Globus pallidus (tissue), 1 donor: ENCODE results near the gene CYP4F22.
A peak's percentile ranks its signal among the peaks of the same experiment; 100 is the strongest.
"Not testable (repeated sequence)": the region's sequence is repeated elsewhere in the genome, so short reads cannot be mapped to it uniquely, and the experiment has no call there.

ENCODE experiments used
- DNase-seq: peaks from one replicate; pipeline ENCODE4 v3.0.0-alpha.2; 2015; ENCODE audit warnings: low spot score

The CYP4F22 gene

DNA sequence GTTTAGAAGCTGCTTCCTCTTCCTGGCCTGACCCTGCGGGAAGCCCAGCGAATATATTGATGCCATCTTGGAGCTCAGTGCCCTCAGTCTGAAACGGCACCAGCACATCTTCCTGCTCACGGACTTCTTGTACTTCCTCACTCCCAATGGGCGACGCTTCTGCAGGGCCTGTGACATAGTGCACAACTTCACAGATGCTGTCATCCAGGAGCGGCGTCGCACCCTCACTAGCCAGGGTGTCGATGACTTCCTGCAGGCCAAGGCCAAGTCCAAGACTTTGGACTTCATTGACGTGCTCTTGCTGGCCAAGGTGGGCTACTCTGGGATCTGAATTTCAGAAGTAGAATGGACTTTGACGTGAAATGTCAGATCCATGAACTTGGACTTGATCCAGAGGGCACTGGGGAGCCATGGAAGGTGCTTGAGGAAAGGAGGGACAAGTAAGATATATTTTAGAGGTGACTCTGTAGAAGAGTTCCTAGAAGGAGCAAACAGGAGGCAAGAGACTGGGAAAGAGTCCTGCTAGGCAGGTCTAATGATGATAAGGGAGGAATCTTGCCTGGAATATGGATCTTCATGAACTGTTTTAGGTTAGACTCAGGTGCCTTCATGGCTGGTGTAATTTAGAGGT is 68.3 kb downstream of the CYP4F22 start:
- no peak for DNase-seq

DNA sequence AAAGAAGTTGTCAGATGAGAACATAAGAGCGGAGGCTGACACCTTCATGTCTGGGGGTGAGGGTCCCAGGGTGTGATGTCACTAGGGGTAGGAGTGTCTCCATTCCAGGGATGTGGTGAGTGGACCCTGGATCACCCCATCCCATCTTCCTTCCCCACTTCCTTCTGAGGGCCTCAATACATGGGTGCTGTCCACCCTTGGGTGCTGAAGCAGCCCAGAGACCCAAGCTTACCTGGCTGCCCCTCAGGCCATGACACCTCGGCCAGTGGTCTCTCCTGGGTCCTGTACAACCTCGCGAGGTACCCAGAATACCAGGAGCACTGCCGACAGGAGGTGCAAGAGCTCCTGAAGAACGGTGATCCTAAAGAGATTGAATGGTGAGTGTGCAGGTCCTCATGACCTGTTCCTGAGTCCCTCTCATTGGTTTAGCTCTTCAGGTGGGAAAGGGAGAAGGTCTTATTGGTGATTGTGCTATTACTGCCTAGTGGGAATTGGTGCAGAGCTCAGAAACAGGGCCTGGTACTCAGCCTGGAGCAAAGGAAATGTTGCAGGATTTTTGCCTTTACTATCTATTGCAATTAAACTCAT is 69.0 kb downstream of the CYP4F22 start:
- DNase-seq = no peak

DNA sequence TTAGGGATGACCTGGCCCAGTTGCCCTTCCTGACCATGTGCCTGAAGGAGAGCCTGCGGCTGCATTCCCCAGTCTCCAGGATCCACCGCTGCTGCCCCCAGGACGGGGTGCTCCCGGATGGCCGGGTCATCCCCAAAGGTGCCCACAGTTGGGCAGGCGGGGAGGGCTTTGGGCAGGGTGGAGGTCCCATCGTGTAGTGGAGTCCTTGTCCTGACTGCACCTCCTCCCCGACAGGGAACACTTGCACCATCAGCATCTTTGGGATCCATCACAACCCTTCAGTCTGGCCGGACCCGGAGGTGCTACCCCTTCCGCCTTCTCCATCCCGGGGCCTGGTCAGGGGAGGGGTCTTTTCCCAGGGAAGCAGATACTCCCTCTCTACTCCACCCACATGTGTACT is 75.0 kb downstream of the CYP4F22 start:
- no peak for DNase-seq

DNA sequence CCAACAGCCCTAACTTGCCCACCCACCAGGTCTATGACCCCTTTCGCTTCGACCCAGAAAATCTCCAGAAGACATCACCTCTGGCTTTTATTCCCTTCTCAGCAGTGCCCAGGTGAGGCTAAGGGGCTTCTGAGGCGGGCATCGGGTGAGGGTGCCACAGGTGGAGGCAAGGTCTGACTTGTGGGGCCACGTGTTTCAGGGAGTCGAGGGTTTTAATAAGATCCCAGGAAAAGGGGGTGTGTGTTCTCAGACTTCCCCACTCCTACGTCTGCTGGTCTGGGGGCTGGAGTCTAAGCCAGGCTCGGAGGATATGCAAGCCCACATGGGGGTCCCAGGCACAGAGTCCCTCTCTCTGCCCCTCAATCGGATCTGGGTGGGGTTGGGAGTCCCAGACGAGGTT is 75.8 kb downstream of the CYP4F22 start:
- DNase-seq = no peak

DNA sequence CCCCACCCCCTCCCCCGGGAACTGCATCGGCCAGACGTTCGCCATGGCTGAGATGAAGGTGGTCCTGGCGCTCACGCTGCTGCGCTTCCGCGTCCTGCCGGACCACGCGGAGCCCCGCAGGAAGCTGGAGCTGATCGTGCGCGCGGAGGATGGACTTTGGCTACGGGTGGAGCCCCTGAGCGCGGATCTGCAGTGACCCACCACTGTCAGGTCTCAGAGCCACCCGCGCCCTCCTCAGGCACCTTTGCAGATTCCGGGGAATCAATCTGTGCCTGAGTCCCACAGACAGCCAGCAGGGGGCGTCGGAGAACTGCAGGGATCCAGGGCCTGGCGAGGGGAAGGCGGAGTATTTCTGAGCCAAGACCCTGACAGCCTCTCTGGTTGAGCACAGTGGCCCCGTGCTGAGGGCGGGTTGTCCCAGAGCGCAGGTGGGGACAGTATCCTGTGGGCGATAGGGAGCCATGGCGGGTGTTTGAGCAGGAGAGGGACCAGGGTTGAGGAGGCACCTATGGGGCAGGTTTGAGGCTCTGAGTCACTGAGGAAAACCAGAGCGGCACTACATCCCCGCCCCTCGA is 76.3 kb downstream of the CYP4F22 start:
- DNase-seq = peak; percentile 30

DNA sequence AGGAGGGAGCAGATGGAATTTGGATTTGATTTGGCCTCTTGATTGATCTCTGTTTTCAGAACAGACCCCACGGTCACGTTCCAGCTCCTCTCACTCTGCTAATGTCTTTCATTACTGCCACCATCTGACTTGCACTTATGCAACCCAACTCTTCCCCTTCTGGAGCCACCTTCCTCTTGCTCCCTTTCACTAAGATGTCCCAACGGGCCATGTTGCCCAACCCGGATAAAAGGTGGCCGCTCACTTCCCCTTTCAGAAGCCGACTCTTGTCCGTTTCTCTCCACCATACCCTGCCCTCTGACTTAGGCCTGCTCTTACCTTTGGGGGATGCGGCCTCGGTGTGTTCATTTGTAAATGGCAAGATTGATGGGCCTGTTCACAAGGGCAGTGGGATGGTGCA is 79.3 kb downstream of the CYP4F22 start:
- peak; percentile 10 for DNase-seq

DNA sequence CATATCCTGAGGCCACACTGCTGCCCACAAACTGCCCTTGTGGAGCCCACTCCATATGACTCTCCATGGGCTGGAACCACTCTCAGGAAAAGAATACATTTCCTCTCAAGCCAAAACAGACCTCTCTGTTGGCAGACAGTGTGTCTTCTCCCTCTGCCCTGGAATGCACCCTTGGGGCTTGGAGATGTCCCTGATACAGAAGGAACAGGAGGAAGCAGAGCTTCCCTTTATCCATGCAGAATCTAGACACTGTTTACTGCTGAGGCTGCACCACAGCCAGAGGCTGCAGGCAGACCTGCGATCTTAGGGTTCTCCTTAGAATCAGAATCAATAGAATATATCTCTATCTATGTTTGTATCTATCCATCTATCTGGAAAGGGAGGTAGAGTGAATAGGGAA is 79.9 kb downstream of the CYP4F22 start:
- DNase-seq = no peak

DNA sequence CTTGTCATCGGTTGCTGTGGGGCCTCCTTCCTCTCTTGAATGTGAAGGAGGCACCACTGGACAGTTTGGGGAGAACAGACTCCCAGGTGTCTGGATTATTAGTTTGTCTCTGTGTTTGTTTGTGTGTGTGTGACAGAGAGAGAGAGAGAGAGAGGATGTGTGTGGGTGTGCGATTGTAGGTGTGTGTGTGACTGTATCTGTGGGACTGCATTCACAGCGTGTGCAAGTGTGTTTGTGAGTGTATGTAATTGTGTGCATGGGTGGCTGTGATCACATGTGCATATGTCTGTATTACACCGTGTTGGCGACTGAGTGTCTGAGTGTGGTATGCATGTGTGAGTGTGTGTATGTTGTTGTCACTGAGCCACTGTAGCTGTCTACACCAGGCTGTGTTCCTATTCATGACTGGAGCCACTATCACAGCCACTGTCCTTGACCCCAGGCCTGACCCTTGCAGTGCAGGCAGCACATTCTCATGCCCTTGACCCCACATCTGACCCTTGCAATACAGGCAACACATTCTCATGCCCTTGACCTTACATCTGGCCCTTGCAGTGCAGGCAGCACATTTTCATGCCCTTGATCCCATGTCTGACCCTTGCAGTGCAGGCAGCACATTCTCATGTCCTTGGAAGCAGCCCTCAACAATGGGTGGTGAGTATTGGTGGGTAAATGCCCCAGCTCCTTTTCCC is 81.6 kb downstream of the CYP4F22 start:
- DNase-seq = no peak

DNA sequence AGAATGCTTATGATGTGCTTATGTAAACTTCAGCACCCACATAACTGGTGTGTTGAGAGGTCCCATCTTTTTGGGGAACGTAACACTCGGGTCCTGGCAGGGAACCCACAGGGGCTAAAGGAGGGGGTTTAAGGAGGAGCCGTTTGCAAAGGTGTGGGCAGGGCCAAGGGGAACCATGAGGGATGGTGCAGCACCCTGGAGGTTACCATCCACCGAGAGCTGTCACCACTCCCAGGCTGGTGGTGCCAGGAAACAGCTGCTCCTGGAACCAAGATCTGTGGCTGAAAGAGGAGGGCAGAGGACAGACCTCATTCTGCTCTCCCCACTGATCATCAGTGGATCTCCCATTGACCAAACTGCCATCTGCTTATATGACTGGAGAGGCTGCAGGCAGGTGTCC is 83.5 kb downstream of the CYP4F22 start:
- no peak for DNase-seq

DNA sequence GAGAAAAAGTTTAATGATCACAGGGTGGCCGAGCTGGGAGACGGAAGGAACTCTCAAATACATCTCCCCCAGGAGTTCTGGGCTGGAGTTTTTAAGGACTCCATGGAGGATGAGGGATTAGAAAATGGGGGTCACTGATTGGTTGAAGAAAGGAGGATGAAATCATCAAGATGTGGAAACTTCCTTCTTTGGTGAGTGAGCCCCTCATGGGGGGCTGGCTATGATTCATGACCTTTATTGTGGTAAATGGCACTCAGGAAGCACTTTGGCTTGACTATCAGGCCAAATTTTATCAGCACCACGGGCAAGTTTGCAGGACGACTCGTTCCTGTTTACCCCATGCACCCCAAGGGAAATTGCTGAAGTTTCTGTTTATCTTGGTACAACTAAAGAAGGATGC is 84.2 kb downstream of the CYP4F22 start:
- not testable (repeated sequence) for DNase-seq

DNA sequence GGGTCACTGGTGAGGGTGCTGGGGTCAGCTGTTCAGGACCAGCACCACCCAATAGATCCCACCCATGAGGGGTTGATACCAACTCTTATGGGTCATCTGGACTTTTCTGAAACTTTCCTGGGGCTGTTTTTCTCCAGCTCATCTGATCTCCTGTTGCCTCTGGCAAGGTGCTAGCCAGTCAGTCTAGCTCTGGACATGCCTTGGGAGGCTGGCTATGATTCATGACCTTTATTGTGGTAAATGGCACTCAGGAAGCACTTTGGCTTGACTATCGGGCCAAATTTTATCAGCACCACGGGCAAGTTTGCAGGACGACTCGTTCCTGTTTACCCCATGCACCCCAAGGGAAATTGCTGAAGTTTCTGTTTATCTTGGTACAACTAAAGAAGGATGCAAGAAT is 85.4 kb downstream of the CYP4F22 start:
- not testable (repeated sequence) for DNase-seq

DNA sequence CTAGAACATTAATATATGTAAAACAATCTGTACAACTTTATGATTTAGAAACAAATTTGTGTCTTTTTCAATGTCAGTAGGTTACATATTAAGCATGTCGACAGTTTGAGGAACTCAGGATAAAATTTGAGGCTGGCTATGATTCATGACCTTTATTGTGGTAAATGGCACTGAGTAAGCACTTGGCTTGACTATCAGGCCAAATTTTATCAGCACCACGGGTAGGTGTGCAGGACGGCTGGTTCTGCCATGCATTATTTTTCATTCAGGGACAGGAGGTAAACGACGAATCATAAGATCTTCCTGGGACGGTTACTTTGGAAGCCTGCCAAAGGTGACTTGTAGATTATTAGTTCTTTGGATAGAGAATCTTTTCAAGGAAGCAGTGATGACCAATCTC is 86.7 kb downstream of the CYP4F22 start:
- no peak for DNase-seq
